Stimulated activated CD4-positive, alpha-beta T cell treated with anti-CD3 and anti-CD28 coated beads, Interleukin-1b, Interleukin-23, amount 100 ng/mL, for 4 hours (primary cell): Measurements from ENCODE around the gene RAB11FIP3.

Source experiments
- DNase-seq, 2 donors: peaks; one replicate each; pipeline ENCODE4 v3.0.0-alpha.2; 2020; ENCODE audit warnings: low read depth in 2 of 2

Gene RAB11FIP3

GRCh38 chr16:554640-555365 is 129.4 kb downstream of the RAB11FIP3 start:
- no peak for DNase-seq

GRCh38 chr16:555528-556473 is 130.4 kb downstream of the RAB11FIP3 start:
- no peak for DNase-seq

GRCh38 chr16:556474-557173 is 131.2 kb downstream of the RAB11FIP3 start:
- DNase-seq: no peak

DNA sequence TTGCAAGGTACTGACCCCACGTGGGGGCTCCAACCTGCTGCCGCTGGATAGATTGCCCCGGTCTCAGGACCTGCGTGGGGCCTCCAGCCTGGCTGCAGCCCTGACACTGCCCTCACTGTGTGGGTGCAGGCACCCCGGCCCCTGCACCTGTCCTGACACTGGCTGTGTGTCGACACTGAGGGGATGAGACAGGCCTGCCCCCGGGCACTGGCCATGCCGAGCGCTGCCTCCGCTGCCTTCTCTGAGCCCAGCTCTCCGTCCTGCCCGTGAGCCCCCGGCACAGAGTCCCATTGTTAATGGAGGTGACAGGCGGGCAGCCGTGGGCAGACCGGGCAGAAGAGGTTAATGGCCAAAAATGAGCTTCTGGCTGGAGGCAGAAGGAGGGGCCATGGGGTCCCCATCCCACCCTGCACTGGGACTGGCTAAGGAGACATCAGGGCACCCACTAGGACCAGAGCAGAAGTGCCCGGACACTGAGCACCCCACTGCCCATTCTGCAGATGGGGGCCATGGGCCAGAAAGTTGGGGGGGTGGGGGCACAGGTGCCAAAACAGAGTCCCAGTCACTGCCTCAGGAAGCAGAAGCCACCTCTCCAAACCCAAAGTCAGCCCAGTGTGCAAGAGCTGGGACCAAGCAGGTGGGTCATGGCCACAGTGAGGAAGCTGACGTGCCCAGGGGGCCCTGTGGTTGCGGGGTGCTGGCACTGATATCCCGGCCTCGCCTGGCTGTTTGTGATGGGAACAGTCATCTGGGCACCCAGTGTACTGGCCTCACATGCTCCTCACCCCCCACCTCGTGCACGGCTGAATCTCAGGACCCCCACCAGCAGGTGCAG is 132.2 kb downstream of the RAB11FIP3 start:
- no peak for DNase-seq

- no peak for DNase-seq
Measured at GRCh38 chr16:558298-559020, 133.0 kb downstream of the RAB11FIP3 start.

DNA sequence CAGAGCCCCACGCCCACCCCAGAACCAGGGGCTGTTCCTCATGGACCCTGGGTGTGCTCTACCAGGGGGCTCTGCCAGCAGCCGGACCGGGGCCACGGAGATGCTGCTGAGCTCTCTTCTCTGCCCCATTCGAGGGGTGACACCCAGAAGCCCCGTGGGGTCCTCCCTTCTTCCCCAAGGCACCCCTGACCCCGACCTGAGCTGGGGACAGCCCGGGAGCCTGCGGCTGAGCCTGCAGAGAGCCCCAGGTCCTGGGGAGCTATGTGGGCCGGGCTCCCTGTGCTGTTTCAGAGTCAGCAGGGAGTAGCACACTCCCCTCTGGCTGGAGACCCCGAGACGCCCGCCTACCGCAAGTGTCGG is 133.6 kb downstream of the RAB11FIP3 start:
- DNase-seq: no peak

GRCh38 chr16:559411-560203 is 134.2 kb downstream of the RAB11FIP3 start:
- no peak for DNase-seq

DNA sequence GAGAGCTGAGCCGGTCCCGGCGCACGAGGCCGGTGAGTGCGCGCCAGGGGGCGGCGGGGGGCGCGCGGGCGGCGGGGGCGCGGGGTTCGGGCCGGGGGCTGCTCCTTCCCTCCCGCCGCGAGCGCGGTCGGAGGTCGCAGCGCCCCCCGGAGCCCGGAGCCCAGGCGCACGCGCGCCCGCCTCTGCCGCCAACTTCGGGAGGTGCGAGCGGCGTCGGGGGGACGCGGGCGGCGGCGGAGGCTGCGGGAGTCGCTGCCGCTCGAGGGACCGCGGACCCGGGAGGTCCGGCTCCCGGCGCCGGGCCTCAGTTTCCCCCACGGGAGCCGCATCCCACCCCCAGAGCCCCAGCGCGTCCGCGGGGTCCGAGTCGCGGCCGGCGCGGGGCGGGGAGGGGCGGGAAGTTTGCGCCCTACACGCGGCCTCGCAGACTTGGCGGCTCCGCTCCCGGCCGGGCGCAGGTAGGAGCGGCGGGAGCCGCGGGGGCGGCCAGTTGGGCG is 134.8 kb downstream of the RAB11FIP3 start, which contains the start of gene PRR35:
Gene PRR35 (plus strand): TSS at position 191 of the 497 bp plus-strand sequence. CDS start 2,901 bp downstream, outside the sequence.
- no peak for DNase-seq

DNA sequence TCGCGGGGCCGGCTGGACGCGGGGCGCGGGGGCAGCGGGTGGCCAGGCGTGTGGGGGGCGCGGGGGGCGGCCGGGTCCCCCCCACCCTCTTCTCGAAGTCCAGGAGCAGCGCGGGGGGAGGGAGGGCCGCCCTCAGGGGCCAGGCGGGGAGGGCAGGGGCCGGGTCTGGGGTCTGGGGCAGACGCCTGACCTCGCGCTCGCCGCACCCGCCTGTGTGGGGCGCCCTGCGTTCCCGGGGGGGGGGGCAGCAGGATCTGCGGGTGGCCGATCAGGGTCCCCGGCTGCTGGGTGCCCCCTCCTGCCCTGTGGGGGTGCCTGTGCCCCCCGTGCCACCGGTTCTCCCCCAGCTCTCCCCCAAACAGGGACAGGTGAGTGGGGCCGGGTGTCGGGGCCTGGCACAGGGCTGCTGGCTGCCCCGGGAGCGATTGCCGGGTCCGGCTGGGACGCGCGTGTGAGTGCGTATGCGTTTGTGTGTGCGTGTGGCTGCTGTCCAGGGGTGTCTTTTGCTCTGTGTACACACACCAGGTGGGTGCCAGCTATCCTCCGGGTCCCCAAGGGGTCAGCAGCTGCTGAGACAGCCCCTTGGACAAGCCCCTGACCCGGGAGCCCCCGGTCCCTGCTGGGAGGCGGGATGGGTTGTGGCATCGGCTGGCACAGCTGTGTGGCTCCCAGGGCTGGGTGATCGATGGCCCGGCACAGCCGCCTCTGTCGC is 135.4 kb downstream of the RAB11FIP3 start:
- no peak for DNase-seq

DNA sequence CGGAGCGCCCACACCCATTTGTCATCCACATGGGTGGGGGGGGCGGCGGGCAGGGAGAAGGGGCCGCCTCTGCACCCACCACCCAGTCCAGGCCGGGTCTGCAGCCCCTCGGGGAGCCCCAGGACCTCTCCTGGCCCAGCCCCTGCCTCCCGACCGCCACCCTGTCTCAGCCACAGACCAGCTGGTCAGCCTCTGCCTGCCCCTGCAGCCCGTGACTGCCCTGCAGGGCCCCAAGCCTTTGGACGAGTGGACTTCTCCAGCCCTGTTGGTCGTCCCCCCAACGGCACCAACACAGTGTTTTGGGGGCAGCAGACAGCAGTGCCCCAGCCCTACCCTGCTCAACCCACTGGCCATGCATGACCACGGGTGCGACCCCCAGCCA is 136.0 kb downstream of the RAB11FIP3 start:
- DNase-seq: no peak

DNA sequence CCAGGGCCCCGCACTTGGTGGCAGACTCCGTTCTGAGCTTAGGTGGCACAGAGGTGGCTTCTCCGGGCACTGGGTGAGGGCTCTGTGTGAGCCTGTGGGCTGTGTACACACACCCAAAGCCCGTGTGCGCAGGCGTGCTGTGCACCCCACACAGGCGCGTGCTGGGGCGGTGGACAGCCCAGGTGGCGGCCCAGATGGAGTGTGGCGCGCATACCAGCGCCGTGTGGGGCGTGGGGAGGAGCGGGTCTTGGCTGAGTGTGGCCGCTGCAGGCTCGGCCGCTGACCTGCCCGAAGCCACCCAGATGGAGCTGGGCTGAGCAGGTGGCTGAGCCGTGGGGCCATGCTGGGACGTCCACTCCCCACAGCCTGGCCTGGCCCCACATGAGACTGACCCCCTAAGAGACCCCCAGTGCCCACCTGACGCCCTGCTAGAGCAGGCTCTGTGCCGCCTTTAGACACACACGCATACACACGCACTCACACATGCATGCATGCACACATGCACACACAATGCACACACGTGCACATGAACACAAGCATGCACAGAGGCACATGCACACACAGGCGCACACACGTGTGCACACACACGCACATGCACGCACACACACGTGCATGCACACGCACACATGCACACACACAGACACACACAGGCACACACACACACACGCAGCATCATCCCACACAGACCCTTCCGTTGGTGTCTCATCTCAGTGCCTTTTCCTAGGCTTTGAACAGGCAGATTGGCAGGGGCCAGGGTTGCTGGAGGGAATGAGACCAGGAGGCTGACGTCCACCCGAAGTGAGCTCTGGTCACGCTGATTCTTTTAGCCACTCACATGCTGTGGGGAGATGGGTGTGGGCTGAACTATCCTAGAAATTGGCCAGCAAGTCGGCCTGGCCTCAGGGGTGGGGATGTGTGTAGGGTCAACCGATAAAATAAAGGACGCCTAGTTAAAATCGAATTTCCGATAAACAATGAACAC is 136.8 kb downstream of the RAB11FIP3 start:
- DNase-seq: no peak

- no peak for DNase-seq
Measured at GRCh38 chr16:563072-563644, 137.7 kb downstream of the RAB11FIP3 start.

- no peak for DNase-seq
Measured at GRCh38 chr16:564690-565418, 139.4 kb downstream of the RAB11FIP3 start.

- no peak for DNase-seq
Measured at GRCh38 chr16:565419-566330, 140.2 kb downstream of the RAB11FIP3 start.
